HEK293 (cell line): Measurements from ENCODE around the gene TGM5.

Experiments
- CTCF ChIA-PET: fragments of 350-600 bp; formaldehyde crosslinking; extraction: SDS; loops from one replicate; lab custom pipeline; 2021; ENCODE audit warnings: antibody characterized with exemption; lab: Yijun Ruan, JAX
- POLR2A ChIA-PET: fragments of 300-600 bp; formaldehyde crosslinking; extraction: SDS; loops from one replicate; lab custom pipeline; 2020; ENCODE audit warnings: antibody characterized with exemption, inconsistent platforms; lab: Yijun Ruan, JAX
- H3K27ac ChIP-seq: fragments of 200-500 bp; sonication (Bioruptor generic); 2 replicates; pipeline ENCODE4 v1.5.1; 2014; ENCODE audit warnings: low read depth, low read length, control low read depth, inconsistent platforms; ENCODE audit errors: extremely low read depth
- H3K36me3 ChIP-seq, 2 experiments: fragments of 200-500 bp in 1 of 2; sonication (Bioruptor generic) in 1 of 2; 1 replicate in 1 of 2; 2 replicates in 1 of 2; pipeline ENCODE4 v1.5.1; 2014 to 2017; ENCODE audit warnings: inconsistent platforms in 2 of 2, low read length in 2 of 2; ENCODE audit not compliant: control insufficient read depth in 2 of 2, insufficient read depth in 1 of 2
- H3K4me1 ChIP-seq: fragments of 200-500 bp; sonication (Bioruptor generic); 2 replicates; pipeline ENCODE4 v1.5.1; 2014; ENCODE audit warnings: mild to moderate bottlenecking, low read length, inconsistent platforms; ENCODE audit not compliant: control insufficient read depth, insufficient read depth
- H3K4me3 ChIP-seq: 2 replicates; pipeline ENCODE4 v1.5.1; 2011; ENCODE audit warnings: low read depth, mild to moderate bottlenecking, control low read depth, low read length, moderate library complexity
- H3K9me3 ChIP-seq: fragments of 200-500 bp; sonication (Bioruptor generic); 2 replicates; pipeline ENCODE4 v1.5.1; 2014; ENCODE audit warnings: low read depth, low read length, inconsistent platforms; ENCODE audit not compliant: control insufficient read depth, insufficient read depth
- AEBP2 ChIP-seq: fragments of 450-650 bp; formaldehyde crosslinking; IDR thresholded peaks from 2 replicates; pipeline ENCODE4 v1.5.1; 2016; ENCODE audit warnings: missing biosample characterization, missing genetic modification characterization, borderline replicate concordance
- FEZF1 ChIP-seq: fragments of 450-650 bp; formaldehyde crosslinking; IDR thresholded peaks from 2 replicates; pipeline ENCODE4 v1.5.1; 2016; ENCODE audit warnings: missing biosample characterization, missing genetic modification characterization
- INSM2 ChIP-seq: fragments of 450-650 bp; formaldehyde crosslinking; IDR thresholded peaks from 2 replicates; pipeline ENCODE4 v1.5.1; 2016; ENCODE audit warnings: missing biosample characterization, missing genetic modification characterization
- KLF9 ChIP-seq: fragments of 450-650 bp; formaldehyde crosslinking; IDR thresholded peaks from 2 replicates; pipeline ENCODE4 v1.5.1; 2016; ENCODE audit warnings: missing biosample characterization, missing genetic modification characterization, low read depth
- MEIS1 ChIP-seq: sonication (generic); formaldehyde crosslinking; IDR thresholded peaks from 2 replicates; pipeline ENCODE4 v1.8.1; 2022; ENCODE audit warnings: missing genetic modification reagents, mild to moderate bottlenecking, borderline replicate concordance
- MZF1 ChIP-seq: fragments of 450-650 bp; formaldehyde crosslinking; IDR thresholded peaks from 2 replicates; pipeline ENCODE4 v1.5.1; 2017; ENCODE audit warnings: missing biosample characterization, missing genetic modification characterization, borderline replicate concordance
- PRDM1 ChIP-seq: fragments of 450-650 bp; formaldehyde crosslinking; IDR thresholded peaks from 2 replicates; pipeline ENCODE4; 2016; ENCODE audit warnings: missing biosample characterization, missing genetic modification characterization
- SP3 ChIP-seq: fragments of 450-650 bp; formaldehyde crosslinking; IDR thresholded peaks from 2 replicates; pipeline ENCODE4 v1.5.1; 2016; ENCODE audit warnings: missing biosample characterization, missing genetic modification characterization
- ZBTB1 ChIP-seq: fragments of 450-650 bp; formaldehyde crosslinking; IDR thresholded peaks from 2 replicates; pipeline ENCODE4 v1.5.1; 2016; ENCODE audit warnings: missing biosample characterization, missing genetic modification characterization
- ZBTB17 ChIP-seq: fragments of 450-650 bp; formaldehyde crosslinking; IDR thresholded peaks from 2 replicates; pipeline ENCODE4 v1.5.1; 2016; ENCODE audit warnings: missing biosample characterization, missing genetic modification characterization
- ZBTB26 ChIP-seq: fragments of 450-650 bp; formaldehyde crosslinking; optimal IDR thresholded peaks from 2 replicates; pipeline ENCODE3; 2016; ENCODE audit warnings: missing biosample characterization, mild to moderate bottlenecking, missing genetic modification characterization
- ZBTB48 ChIP-seq: fragments of 450-650 bp; formaldehyde crosslinking; IDR thresholded peaks from 2 replicates; pipeline ENCODE4 v1.5.1; 2016; ENCODE audit warnings: missing biosample characterization, missing genetic modification characterization
- ZFP37 ChIP-seq: fragments of 450-650 bp; formaldehyde crosslinking; IDR thresholded peaks from 2 replicates; pipeline ENCODE4 v1.5.1; 2016; ENCODE audit warnings: missing biosample characterization, missing genetic modification characterization
- ZNF114 ChIP-seq: fragments of 450-650 bp; formaldehyde crosslinking; IDR thresholded peaks from 2 replicates; pipeline ENCODE4 v1.5.0; 2017; ENCODE audit warnings: missing biosample characterization, missing genetic modification characterization
- ZNF133 ChIP-seq: fragments of 450-650 bp; formaldehyde crosslinking; IDR thresholded peaks from 2 replicates; pipeline ENCODE4 v1.5.1; 2016; ENCODE audit warnings: missing biosample characterization, missing genetic modification characterization
- ZNF155 ChIP-seq: fragments of 450-650 bp; formaldehyde crosslinking; IDR thresholded peaks from 2 replicates; pipeline ENCODE4 v1.5.1; 2016; ENCODE audit warnings: missing biosample characterization, missing genetic modification characterization
- ZNF19 ChIP-seq: fragments of 450-650 bp; formaldehyde crosslinking; IDR thresholded peaks from 2 replicates; pipeline ENCODE4; 2016; ENCODE audit warnings: missing biosample characterization, missing genetic modification characterization, low read depth
- ZNF354C ChIP-seq: fragments of 450-650 bp; formaldehyde crosslinking; IDR thresholded peaks from 2 replicates; pipeline ENCODE4 v1.5.1; 2016; ENCODE audit warnings: missing biosample characterization, missing genetic modification characterization, low read depth, borderline replicate concordance
- ZNF362 ChIP-seq: fragments of 450-650 bp; formaldehyde crosslinking; IDR thresholded peaks from 2 replicates; pipeline ENCODE4 v1.5.1; 2016; ENCODE audit warnings: missing biosample characterization, missing genetic modification characterization
- ZNF518A ChIP-seq: fragments of 450-650 bp; formaldehyde crosslinking; conservative IDR thresholded peaks from 2 replicates; pipeline ENCODE4 v1.5.1; 2016; ENCODE audit warnings: low read depth, missing biosample characterization, missing genetic modification characterization
- ZNF580 ChIP-seq: fragments of 450-650 bp; formaldehyde crosslinking; IDR thresholded peaks from 2 replicates; pipeline ENCODE4 v1.5.1; 2016; ENCODE audit warnings: missing biosample characterization, missing genetic modification characterization
- ZNF585B ChIP-seq: fragments of 450-650 bp; formaldehyde crosslinking; IDR thresholded peaks from 2 replicates; pipeline ENCODE4 v1.5.1; 2016; ENCODE audit warnings: missing biosample characterization, missing genetic modification characterization
- ZNF670 ChIP-seq: fragments of 450-650 bp; formaldehyde crosslinking; IDR thresholded peaks from 2 replicates; pipeline ENCODE4 v1.5.1; 2016; ENCODE audit warnings: missing biosample characterization, missing genetic modification characterization, low read depth
- ZNF776 ChIP-seq: fragments of 450-650 bp; formaldehyde crosslinking; IDR thresholded peaks from 2 replicates; pipeline ENCODE4 v1.5.0; 2017; ENCODE audit warnings: missing biosample characterization, missing genetic modification characterization, borderline replicate concordance
- ZNF830 ChIP-seq: fragments of 450-650 bp; IDR thresholded peaks from 2 replicates; pipeline ENCODE4 v1.5.0; 2018; ENCODE audit warnings: missing biosample characterization, missing genetic modification characterization, low read depth, mild to moderate bottlenecking, moderate library complexity

The TGM5 gene

GRCh38 chr15:43210172-43210745, 56.5 kb downstream of the TGM5 start (continued):
- no peak for TF ChIP-seq KLF9 (tag by site-specific recombination)
- no peak for TF ChIP-seq ZBTB48
- no peak for TF ChIP-seq INSM2 (tag by site-specific recombination)
- TF ChIP-seq ZNF362 = no peak
- TF ChIP-seq ZBTB17 (tag by site-specific recombination) = no peak
- no peak for TF ChIP-seq ZNF155 (tag by site-specific recombination)
- TF ChIP-seq MZF1 = no peak
- TF ChIP-seq AEBP2 (tag by site-specific recombination) = no peak
- TF ChIP-seq, all 188 proteins: peak for 0

GRCh38 chr15:43209059-43209824, 57.5 kb downstream of the TGM5 start:
- no peaks in the 10 kb centered on the region for H3K9me3 ChIP-seq
- POLR2A ChIA-PET = no interaction called here
- no peaks in the 10 kb centered on the region for H3K4me1 ChIP-seq
- no peak overlapping the region for H3K4me3 ChIP-seq
- CTCF ChIA-PET = interaction anchor here (0.8 to 2.3 kb wide), 2 partner anchors 23 to 76 kb away, joined by 3 to 6 read pairs; no protein-coding TSS in a partner anchor
- no peaks in the 10 kb centered on the region for H3K36me3 ChIP-seq
- TF ChIP-seq PRDM1 (tag by site-specific recombination) (no peak), ZNF133 (tag by site-specific recombination) (no peak), MEIS1 (CRISPR knock-in tag) (no peak), ZBTB1 (tag by site-specific recombination) (no peak), ZNF580 (tag by site-specific recombination) (no peak), ZNF354C (tag by site-specific recombination) (no peak), ZNF585B (tag by site-specific recombination) (no peak), ZBTB26 (tag by site-specific recombination) (no peak), ZFP37 (no peak), SP3 (tag by site-specific recombination) (no peak), ZNF19 (no peak), ZNF776 (no peak), ZNF670 (tag by site-specific recombination) (no peak), ZNF830 (tag by site-specific recombination) (no peak), ZNF114 (no peak), ZNF518A (no peak), FEZF1 (tag by site-specific recombination) (no peak)
- H3K27ac ChIP-seq = no peak overlapping the region
